ENCODE measurements around the gene TRMU.
A peak's percentile ranks its signal among the peaks of the same experiment; 100 is the strongest.

TRMU gene

DNA sequence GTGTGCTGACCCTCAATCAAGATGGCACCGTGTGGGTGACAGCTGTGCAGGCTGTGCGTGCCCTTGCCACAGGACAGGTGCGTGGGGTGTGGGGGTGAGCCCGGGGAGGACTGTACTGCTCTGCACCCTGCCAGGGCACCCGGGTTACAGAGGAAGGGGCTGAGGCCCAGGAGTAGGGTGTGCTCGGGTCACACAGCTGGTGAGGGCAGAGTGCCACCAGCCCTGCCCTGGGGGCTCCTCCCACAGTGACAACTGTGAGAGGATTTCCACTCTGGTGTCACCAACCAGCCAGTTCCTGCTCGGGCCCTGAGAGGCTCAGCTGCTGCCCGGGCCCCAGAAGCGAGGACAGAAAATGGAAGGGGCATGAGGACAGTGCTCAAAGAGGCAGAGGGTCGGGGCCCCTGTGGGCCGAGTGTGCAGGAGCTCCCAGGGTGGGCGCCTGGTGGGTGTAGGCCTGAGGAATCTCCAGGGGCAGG lies 20.5 kb downstream of the TRMU start:
- no peak for DNase-seq (ENCODE audit: low read depth)

DNA sequence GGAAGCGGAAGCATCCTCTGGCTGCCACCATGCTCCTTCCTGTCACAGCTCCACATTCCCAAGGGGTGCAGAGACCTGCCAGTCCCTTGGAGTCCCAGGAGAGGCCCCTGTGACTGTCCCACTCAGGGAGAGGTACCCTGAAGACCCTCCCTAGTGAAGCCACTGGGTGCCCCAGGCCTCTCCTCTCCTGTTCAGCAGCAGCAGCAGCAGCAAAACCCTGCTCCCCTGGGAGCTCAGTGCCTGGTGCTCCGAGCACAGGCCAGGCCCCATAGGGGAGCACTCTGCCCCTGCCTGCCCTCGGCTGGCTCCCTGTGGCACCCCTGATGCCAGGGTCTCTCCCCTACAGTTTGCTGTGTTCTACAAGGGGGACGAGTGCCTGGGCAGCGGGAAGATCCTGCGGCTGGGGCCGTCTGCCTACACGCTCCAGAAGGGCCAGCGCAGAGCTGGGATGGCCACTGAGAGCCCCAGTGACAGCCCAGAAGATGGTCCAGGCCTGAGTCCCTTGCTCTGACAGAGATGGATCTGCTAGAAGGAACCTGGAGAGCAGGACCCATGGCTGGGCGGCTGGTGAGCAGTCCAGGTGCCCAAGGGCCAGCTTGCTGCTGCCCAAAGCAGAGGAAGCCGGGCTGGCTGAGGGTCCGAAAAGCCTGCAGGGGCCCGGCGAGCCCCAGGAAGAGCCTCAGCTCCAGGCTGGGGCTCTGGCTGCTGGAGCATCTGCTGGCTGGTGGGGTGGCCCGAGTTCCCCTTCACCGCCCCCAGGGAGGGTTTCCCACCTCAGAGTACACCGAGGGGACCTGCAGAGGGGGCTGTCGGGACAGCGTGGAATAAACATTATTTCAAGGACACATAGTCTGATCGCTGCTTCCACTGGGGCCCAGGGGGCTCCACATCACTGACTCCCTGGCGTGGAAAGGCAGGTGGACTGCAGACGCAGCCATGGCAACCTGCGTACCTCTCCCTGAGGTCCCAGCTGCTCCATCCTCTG lies 21.3 kb downstream of the TRMU start:
- DNase-seq (ENCODE audit: low read depth) = no peak

DNA sequence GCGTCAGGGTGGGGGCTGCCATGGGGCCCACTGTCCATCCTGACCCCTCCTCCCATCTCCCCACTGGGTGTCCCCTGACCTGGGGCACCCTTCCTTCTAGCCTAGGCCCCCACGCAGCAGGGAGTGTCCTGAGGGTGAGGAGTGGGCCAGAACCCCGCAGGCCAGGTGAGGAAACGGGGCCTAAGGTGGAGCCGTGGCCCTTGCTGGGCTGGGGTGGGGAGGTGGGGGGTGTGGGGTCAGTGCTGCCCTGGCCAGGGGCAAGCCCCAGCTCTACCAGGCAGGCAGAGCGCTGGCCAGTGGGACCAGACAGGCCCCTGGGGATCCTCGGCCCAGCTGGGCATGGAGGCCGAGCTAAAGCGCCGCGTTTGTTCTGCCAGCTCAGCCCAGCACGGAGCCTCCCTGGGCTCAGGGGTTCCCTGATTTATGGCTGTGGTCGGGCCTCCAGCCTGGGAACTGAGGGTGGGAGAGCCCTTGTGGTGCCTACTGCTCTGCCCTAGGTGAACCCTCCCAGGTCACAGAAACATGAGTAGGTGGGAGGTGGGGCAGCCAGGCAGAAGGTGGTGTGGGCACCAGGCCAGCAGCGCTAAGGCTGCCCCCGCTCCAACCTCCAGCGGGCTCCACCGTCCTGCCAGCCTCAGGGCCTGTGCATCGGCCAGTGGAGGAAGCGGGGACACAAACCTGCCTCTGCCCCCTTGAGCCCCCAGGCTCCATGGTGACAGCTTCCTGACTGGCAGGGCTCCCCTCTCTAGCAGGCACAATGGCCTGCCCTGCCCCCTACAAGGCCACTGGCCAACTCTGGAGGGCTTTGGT lies 22.4 kb downstream of the TRMU start:
- no peak for DNase-seq (ENCODE audit: low read depth)

DNA sequence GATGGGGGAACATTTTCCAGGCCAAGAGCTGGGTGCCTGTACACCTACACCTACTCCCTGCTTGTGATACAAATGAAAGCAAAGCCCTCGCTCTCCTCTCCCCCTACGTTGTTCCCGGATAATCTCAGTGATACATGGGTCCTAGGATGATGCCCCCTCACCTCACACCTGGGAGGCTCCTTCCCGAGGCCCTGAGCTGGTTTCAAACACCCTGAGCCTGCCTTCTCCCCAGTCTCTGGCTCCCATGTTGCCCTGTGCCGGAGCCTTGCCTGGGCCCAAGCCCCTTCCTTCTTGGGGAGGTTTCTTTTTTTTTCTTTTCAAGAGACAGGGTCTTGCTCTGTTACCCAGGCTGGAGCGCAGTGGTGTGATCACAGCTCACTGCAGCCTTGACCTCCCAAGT lies 23.3 kb downstream of the TRMU start:
- no peak for DNase-seq (ENCODE audit: low read depth)

DNA sequence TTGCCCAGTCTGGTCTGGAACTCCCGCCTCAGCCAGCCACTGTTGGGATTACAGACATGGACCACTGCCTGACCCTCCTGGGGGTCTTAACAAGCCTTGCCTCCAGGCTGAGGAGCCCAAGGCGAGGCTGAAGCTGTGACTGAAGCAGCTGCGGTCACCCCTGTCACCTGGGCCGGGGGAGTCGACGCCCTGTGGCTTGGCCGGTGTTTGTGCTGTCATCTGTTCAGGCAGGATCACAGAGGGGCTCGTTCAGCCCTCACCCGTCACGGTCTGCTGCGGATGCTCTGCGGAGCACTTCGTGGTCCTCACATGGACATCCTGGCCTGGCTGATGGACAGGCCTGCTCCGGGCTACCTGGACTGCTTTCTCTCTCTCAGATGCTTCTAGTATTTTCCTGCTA lies 23.8 kb downstream of the TRMU start:
- DNase-seq (ENCODE audit: low read depth) = no peak

DNA sequence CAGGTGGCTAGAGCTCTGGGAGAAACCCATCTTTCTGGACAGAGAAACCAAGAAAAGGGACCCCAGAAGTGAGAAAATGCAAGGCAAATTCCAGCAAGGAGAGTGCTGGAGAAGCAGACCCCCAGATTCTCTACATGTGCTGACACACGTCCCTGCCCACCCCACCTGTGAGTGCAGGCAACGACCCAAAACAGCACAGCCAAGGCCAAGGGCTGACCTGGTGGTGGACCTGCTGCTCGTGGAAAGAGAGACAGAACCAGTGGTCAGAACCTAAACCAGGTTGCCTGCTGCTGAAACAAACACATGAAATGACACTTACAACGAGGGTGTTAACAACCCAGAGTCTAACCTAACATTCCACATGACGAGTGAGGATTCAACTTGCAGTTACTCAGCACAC lies 24.6 kb downstream of the TRMU start:
- no peak for DNase-seq (ENCODE audit: low read depth)

DNA sequence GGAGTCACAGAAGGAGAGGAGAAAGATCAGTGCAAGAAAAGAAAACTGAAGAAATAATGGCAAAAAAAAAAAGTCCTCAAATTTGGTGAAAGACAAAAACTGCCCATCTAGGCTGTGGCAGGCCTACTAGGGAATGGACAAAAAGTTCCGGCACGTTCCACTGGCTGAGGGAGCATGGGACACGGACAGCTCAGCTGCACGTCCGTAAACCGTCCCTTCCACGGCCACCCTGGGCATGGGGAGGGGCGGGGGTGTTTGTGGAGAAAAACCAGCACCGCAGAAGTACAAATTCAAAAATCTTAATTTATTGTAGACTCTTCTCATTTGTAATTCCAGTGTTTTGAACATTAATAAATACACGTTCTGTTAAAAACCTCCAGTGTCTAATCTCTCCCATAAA lies 25.4 kb downstream of the TRMU start:
- no peak for DNase-seq (ENCODE audit: low read depth)

DNA sequence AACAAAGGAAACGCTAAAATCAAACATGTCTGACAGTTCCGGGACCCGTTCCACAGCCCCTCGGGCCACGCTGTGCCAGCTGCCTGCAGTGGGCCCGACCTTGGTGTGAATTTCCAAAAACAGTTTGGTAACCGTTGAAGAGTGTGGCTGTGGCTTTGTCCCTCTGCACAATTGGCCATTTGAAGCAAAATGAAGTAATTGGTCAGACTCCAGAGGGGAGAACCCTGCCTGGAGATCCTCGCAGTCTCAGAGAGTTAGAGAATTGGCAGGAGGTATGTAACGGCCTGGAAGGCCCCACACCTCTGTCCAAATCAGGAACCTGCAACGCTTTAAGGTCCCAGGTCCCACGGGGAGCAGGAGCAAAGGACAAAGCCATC lies 26.3 kb downstream of the TRMU start:
- DNase-seq (ENCODE audit: low read depth) = no peak

DNA sequence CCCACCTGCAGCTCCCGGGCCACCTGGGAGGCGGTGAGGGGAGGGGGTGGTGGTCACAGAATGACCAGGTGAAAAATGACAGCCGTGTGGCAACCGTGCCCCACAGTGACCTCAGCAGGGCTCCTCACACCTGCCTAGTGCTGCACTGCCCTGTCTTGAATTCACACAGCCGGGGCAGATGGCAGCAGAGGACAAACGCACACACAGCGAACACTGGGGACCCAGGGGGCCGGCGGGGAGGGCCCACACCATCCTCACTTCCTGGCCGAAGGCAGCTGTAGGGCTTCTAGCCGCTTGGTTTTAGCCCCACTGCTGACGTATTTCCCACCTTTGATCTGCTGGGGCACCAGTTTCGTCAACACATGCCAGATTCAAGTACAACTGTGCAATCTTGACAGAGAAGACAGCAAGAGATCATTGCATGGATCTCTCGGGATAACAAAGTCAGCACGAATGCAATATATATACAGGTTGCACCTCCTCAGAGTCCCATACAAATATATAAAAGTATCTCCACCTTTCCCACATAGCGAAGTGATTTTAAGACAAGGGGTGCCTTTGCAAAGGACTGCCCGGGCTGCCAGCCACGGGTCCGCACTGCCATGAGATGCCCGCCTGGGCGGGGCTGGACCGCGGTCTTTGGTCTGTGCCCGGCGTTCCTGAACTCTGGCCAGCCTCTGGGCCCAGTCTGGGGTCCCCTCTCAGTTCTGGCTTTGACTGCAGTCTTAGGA lies 26.9 kb downstream of the TRMU start:
- no peak for DNase-seq (ENCODE audit: low read depth)

DNA sequence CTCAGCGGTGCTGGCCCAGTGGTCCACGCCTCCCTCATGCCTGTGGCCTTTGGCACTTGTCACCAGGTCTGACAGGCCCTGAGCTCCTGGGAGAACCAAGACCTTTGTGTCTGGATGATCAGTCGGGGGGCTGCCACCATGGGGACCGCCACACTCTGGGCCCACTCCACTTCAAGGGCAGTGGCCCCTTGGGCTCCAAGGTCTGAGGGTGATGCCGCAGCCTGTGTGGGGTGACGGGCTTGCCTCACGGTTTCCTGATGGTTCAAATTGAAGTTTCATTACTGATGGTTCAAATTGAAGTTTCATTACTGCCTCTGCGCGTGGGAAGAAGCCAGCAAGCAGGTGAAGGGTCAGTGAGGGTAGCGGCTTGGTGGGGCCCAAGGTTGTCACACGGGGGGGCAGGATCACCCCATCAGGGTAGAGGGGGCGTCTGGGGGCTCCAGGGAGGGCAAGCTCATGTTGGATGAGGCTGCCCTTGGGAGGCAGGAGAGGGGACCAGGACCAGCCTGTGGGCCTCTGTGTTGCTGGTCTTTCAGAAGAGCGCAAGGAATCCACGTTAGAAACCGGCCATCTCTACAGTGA lies 27.5 kb downstream of the TRMU start:
- no peak for DNase-seq (ENCODE audit: low read depth)

DNA sequence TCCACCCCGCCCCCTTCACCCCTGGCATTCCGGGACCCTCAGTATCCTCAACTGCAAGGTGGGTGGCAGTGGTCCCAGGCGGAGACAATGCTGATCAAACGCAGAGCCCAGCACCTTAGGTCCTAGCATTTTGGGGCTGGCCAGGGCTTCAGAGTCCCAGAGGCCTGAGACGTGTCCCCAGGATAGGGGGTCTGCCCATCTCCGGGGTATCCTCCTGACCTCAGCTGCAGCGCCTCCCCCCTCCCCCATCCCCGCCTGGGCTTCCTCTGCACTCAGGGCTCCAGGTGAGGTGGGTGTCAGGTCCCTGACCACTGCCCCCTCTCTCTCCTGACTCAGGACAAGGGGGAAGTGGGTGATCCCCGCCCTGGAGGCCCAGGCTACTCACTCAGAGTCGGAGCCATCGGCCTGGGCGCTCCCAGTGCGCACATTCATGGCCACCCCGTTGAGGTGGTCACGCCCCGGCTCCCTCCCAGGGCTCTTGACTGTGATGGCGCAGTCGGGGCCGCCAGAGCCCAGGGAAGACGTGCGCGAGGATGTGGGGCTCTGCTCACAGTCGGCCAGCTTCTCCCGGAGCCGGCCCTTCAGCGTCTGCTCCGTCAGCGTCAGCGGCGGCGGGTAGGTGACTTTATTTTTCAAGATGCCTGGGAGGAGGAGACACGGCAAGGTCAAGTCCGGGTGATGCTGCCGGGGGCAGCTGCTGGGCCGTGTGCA lies 28.3 kb downstream of the TRMU start:
- no peak for DNase-seq (ENCODE audit: low read depth)

DNA sequence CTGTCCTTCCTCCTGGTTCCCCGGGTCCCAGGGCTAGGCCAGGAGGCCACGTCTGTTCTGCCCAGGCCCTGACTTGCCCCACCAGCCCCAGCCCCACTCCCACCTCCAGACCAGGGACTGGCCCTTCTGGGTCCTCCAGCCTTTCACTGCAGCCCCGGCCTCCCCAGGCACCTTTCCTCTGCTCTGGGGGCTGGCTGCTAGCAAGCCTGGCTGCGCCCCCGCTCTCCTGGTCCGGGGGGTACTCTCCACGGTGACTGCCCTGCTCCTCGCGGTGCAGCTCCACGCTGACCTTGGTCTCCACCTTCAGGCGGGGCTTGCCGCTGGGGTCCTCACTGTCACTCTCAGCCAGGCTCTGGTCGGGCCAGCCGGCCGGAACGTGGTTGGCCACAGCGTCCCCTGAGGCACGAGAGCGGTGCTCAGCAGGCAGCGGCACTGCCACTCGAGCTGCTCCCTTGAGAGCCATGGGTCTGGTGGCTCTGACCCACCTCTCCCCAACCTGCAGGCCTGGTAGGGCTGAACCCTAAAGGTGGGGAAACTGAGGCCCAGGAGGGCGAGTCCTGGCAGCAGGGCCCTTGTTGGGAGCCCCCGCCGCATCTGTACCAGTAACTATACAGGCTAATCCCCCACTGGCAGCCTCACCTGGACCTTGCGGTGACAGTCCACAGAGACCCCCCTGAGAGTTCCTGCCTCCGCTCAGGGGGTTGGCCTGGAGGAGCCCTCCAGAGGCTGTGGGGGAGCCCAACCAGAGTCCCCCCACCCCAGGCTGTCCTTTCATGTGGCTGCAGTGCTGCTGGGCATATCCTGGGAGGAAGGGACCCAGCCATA lies 29.0 kb downstream of the TRMU start:
- no peak for DNase-seq (ENCODE audit: low read depth)

DNA sequence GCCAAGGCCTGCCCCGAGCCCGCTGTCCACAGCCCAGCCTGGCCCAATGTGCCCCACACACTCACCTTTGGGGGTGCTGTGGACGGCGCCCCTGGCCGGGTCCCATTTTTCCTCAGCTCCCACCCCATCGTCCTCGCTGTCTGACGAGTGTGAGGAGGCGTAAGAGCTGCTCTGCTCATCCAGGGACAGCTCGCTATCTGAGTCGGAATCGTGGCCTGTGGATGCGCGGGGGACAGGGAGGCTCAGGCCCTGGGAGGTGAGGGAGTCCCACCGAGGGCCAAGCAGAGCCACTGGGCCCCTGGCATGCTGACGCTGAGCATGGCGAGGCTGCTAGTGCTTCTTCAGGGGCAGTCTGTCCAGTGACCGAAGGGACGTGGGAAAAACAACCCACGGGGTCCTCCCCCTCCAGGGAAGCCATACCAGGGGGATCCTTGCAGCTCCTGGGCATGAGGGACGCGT lies 29.7 kb downstream of the TRMU start:
- DNase-seq (ENCODE audit: low read depth) = no peak

DNA sequence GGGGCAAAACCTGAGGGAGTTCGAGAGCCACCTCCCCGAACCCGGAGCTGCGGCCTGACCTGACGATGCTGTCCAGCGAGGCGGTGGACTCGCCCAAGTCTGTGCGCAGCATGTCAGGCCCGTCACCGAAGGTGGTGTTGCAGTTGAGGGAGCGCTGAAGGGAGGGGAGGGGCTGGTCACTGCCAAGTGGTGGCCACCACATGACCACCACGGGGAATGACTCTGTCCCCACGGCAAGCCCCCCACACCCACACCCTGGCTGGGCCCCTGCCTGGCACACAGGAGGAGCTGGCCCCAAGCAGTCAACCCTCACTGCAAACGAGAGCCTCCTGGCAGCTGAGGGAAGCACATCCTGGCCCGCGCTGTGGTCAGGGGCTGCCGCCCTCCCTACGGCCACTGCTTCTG lies 30.8 kb downstream of the TRMU start:
- no peak for DNase-seq (ENCODE audit: low read depth)

DNA sequence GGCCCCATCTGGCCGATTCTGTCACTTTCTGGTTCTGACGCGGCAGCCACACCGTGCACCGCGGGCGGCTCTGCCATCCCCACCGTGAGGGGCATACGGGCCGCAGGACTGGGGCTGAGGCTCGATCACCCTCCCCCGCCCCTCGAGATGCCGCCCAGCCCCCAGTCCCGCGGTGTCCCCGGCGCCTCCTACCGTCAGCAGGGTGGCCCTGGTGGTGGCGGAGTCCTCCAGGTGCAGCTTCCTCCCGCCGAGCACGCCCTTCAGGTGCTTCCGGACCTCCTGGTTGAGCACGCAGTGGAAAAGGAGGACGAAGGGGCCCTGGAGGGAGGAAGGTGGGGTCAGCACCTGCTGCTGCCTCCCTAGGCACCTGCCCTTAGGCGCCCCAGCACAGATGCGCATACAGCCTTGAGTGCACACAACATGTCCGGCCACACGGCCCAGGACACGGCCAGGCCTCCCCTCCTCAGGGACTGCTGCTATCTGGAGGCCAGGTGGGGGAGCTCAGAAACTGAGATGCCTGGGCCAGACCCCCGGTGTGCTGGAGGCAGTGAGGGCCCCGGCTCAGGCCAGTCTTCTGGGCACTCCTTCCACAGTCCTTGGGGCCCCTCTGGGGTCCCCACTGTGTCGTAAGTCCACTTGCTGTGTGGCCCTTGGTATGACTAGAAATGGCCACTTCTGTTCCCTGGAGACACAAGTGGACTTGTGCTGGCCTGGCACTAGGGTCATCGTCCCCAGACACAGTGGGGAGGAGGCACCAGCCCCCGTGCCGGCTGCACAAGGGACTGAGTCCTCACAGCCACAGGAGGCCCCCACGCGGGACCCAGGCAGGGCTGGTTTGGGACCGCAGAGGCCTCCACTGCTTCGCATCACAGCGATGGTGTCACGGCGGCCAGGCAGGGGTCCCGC lies 31.5 kb downstream of the TRMU start:
- no peak for DNase-seq (ENCODE audit: low read depth)

DNA sequence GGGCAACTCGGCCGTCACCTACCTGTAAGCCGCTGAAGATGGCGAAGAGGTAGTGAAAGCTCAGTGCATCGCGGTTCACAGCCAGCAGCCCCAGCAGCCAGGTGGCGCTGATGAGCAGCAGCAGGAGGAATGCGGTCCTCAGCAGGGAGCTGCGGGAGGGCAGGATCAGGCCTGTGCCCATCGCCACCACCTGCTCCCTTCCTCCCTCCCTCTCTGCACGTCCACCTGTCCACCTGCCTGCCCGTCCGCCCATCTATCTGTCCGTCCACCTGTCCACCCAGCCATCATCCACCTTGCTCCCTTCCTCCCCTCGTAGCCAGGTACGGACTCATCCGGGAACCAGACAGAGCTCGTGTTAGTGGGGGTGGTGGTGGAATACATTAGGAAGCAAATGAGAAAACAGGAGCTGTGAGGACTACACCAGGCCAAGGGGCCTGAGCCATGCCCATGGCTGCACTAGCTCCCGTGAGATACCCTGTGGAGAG lies 32.2 kb downstream of the TRMU start:
- peak; percentile 69 for DNase-seq (ENCODE audit: low read depth)

DNA sequence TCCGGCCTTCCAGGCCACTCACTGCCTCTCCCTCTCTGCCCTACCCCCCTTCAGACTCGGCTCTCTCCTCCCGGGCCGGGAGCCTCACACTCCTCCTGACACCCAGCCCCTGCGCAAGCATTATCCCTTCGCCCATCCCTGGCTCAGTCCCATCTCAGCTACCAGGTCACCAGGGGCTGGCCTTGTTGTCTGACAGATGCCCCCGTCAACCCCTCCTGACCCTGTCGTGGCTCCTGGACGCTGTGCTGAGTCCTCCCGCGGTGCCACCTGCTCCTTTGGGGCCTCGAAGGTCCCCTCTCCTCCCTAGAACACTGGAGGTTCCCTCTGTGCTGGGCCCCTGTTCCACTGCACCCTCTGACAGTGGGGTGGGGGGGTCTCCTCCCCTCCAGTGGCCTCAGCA lies 32.9 kb downstream of the TRMU start:
- no peak for DNase-seq (ENCODE audit: low read depth)

DNA sequence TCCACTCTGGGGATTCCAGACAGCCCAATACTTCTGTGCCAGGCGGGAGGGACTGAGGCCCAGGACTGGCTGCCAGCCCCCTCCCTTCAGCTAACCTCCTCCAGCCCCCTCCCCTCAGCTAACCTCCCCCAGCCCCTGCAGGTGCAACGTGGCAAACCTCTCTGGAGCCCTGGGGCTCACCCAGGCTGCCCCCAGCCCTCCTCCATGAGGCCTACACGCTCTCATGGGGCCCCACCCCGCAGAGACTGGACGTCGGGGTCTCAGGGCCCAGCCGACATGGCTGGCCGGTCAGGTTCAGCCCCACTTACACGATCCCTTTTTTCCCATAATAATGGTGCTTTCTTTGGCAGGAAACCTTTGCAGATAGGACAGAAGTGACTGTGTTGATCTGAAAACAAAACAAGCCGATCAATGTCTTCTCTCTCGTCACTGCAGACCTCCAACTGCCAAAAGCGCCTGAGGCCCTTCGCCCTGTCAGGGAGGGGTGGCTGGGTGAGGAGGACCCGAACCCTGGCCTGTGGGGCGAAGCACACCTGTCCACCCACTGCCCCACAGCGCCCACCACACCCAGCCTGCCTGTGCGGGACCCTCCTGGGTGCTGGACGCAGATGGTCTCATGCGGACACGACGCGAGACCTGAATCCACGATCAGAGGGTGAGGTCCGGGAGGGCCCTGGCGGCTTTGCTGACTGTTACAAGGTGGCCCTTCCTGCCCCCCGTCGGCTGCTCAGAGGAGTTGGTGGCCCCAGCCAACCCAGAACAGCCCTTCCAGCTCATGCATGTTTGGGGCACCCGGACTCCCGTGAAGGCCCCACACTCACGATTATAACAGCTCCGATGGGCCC lies 33.6 kb downstream of the TRMU start:
- no peak for DNase-seq (ENCODE audit: low read depth)

Measured in activated T-cell treated with anti-CD3 and anti-CD28 coated beads for 48 hours (primary cell).